Right kidney (tissue), 9 donors: Measurements from ENCODE around the gene CRYBA2.

Experiments
- DNase-seq: peaks from one replicate; pipeline ENCODE4 v3.0.0-alpha.2; 2016
- long read RNA-seq, 8 donors: transcript quantifications; one replicate each; lab custom pipeline, GENCODE V29; 2026

The CRYBA2 gene, protein sequence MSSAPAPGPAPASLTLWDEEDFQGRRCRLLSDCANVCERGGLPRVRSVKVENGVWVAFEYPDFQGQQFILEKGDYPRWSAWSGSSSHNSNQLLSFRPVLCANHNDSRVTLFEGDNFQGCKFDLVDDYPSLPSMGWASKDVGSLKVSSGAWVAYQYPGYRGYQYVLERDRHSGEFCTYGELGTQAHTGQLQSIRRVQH
- long read RNA-seq, donor 1: 0 reads
- long read RNA-seq, donor 2: 0 reads
- long read RNA-seq, donor 3: 0 reads
- long read RNA-seq, donor 4: 0 reads
- long read RNA-seq, donor 5: 0 reads
- long read RNA-seq, donor 6: 0 reads
- long read RNA-seq, donor 7: 0 reads
- long read RNA-seq, donor 8: 0 reads

GRCh38 chr2:218993345-218994315 is at the start of gene CRYBA2:
Gene CRYBA2, minus strand, starts transcription at chr2:218993422. Its CDS starts 246 bp downstream, at chr2:218993176.
- peak; percentile 35 for DNase-seq

DNA sequence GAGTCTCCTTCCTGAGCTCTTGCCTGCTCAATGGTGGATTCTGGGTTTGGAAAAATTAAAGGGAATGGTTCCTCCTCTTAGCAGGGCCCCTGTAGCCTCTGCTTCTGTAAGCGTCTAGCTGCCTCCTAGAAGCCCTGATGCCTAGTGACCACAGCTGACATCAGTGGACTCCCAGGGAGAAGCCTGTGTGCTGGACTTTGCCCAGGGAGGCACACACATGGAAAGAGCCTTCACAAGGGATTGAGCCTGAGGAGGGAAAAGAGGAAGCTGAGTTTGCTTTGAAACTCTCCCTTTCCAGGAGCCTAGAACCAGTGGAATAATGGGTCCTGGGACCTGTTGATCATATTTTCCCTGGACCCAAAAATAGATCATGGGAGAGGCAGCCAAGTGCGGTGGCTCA is 49.5 kb upstream of the CRYBA2 start:
- no peak for DNase-seq

DNA sequence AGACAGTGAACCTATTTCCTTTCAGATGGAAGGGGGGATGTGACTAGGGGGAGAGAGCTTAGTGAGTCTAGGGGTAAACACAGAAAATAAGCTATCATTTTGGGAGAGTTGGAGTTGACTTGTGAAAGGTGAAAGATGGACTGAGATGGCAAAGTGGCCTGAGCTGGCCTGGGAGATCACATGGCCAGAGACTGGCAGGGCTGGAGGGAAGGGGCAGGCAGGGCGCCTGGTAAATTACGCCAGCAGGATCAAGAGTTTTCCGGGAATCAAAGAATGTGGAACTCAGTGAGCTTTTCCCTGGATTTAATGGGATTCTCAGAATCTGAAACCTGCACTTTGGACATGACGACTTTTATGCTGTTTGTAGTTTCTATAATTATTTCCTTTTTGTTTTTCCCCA is 48.9 kb upstream of the CRYBA2 start:
- no peak for DNase-seq

- DNase-seq: no peak
These were observed 48.0 kb upstream of the CRYBA2 start, which contains the start of gene CFAP65 for GRCh38 chr2:219041252-219041651. Gene CFAP65, minus strand, starts transcription at chr2:219041516. Its CDS starts 2,468 bp downstream, at chr2:219039048.

DNA sequence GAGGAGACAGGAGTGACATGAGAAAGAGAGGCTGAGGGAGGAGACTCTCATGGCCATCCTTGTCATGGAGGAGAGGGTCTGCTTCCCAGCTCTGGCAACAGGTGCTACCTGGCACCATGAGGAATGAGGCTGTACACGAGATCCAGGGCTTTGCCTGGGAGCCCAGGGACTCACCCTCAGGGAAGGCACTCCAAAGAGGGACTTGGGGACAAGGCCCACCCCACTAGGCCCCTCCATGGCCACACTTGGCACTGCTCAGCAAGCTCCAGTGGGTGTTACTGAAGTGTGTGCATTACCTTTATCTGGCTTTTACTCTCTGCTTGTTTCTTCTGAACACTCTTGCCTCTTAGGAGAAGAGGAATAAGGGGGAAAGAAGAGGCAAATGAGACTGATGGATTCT is 45.4 kb upstream of the CRYBA2 start:
- no peak for DNase-seq

- DNase-seq: no peak
These were observed 44.7 kb upstream of the CRYBA2 start for GRCh38 chr2:219037783-219038499.

GRCh38 chr2:219035942-219036341 is 42.7 kb upstream of the CRYBA2 start:
- no peak for DNase-seq

- no peak for DNase-seq
These were observed 41.6 kb upstream of the CRYBA2 start for GRCh38 chr2:219034823-219035222.

GRCh38 chr2:219032051-219032745 is 39.0 kb upstream of the CRYBA2 start:
- DNase-seq: no peak

GRCh38 chr2:219031005-219031738 is 38.0 kb upstream of the CRYBA2 start:
- no peak for DNase-seq

DNA sequence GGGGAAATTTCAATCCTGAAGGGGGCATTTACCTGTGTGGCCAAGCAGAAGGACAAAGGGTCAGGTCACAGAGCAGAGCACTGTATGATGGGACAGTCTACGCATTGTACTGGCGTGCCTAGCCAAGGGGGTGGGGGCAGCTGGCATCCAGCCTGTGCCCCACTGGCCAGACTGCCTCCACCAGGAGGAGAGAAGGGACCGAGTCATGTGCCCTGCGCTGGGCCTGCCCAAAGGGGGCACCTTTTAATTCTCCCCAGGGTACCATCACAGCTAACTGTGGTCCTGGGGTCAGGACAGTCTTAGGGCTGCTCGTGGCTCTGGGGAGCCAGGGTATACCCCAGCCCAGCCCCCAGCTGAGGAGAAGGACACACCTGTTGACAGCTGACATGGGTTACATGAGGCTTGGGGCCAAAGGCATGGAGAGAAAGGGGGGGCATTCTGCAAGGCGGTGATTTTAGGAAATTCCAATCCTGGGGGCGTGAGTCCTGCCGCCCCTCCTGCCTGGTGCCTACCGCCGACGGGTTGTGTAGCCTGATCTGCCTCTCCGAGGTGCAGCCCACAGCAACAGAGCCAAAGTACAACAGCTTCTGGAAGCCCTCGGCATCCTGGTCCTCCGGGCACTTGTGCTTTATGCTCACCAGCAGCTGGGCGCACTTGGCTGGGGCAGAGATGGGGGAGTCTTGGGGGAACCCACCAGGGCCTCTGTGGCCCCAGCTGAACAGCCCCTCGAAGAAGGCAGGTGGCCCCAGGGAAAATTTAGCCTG is 37.1 kb upstream of the CRYBA2 start:
- no peak for DNase-seq

DNA sequence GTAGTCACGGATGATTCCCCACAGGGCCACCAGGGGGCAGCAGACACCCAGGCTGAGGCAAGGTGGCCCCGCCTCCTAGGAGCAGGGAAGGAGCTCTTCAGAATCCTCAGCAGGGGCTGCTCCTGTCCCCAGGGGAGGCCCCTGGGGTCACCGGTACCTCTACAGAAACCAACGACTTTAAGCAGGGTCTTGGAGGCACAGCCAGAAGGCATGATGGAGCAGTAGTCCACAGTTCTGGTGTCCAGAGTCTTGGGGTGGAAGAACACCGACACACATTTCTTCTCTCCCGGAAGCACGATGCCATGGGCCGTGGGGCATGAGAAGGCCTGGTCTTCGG is 36.6 kb upstream of the CRYBA2 start:
- peak; percentile 59 for DNase-seq

GRCh38 chr2:219028996-219029828 is 36.0 kb upstream of the CRYBA2 start:
- DNase-seq: no peak

DNA sequence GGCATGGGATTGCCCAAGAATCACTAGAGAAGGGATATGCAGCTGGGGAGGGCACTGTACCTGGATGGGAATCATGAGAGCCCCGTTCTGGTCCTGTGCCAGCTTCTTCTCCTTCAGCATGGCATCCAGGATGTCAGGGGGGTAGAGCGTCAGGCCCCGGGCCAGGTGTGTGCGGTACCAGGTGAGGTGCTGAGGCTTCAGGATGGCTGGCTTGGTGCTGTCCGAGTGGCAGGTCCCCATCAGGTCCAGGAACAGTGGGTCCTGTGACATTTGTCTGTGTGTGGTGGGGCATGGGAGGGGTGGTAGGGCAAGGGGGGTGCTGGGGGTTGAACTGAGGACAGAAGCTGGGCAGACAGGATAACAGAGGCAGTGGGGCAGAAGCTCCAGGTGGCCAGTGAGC is 34.9 kb upstream of the CRYBA2 start:
- DNase-seq: no peak

GRCh38 chr2:219027511-219028055 is 34.4 kb upstream of the CRYBA2 start:
- DNase-seq: no peak

GRCh38 chr2:219026946-219027345 is 33.7 kb upstream of the CRYBA2 start:
- DNase-seq: no peak

DNA sequence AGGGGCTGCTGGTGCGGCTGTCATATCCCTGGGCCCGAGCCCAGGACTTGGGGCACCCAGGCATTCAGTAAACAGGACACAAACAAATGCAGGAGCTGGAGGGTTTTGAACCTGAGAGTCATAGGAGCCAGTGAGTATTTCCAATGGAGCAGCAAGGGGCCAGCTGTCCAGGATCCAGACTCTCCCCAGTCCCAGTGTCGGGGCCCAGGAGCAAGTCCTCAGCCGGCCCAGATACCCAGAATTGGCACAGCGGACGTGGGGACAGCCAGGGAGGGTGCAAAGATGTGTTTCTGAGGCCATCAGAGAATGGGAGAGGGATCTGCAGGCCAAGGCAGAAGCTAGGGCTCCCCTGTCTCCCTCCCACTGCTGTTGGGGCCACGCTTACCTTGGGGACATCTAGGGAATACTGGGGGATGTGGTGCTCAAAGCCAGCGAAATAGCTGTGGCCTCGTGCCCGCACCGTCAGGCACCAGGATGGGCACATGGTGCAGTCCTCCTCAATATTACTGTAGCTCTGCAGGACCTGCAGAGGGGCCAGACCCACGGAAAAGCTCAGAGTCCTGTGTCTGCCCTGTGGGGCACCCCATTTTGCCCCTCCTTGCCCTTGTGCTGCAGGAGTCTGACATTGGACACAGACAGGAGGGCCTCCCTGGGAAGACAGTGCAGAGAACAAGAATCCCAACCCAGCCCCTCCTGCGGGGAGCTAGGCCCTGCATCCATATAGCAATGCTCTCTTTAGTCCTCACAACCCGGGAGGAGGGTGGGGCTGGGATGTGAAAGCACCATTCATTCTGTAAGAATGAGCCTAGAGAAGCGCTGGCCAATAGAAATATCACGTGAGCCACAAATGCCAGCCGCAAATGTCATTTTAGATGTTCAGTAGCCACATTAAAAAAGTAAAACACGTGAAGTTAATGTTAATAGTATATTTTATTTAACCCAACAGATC is 32.7 kb upstream of the CRYBA2 start:
- DNase-seq: no peak

DNA sequence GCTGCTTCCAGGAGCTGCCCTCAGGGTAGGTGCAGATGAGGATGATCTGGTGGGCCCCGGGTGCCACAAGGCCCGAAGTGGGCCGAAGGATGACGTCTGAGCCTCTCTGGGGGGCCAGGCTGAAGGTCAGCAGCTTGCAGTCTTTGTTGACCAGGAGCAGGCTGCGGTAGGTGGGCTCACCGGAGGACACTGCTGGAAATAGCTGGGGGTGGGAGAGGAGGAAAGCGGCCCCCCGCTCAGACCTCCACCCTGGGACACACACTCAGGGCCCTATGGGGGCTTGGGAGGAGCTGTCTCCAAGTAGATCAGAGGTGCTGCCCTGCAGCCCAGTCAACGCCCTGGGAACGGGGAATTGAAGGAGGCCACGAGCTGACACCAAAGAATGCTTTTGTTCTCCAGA is 30.8 kb upstream of the CRYBA2 start:
- DNase-seq: no peak
